GM23338 (cell line): Measurements from ENCODE around the gene SEC24C. TPM values are rescaled to one million over a fixed set of nuclear protein-coding genes. Genes with fewer than 3 reads are reported as not detected.

Experiments used
- CREB1 ChIP-seq: fragments of 250-450 bp; sonication (Bioruptor Pico); IDR thresholded peaks from 2 replicates; pipeline ENCODE4 v1.5.0; 2020; ENCODE audit warnings: low read depth, mild to moderate bottlenecking, moderate library complexity
- EZH2 ChIP-seq: fragments of 200-600 bp; sonication (generic); IDR thresholded peaks from one replicate; pipeline ENCODE4 v1.8.0; 2017; ENCODE audit warnings: antibody characterized with exemption, mild to moderate bottlenecking, low read depth; ENCODE audit not compliant: unreplicated experiment
- EZH2phosphoT487 ChIP-seq: fragments of 200-600 bp; sonication (generic); IDR thresholded peaks from one replicate; pipeline ENCODE4 v1.8.1; 2018; ENCODE audit warnings: antibody characterized with exemption; ENCODE audit not compliant: unreplicated experiment
- POLR2AphosphoS5 ChIP-seq: IDR thresholded peaks from 2 replicates; pipeline ENCODE4 v1.6.1; 2016; ENCODE audit warnings: antibody characterized with exemption, low read depth
- STAT1 ChIP-seq: IDR thresholded peaks from one replicate; pipeline ENCODE4 v1.6.1; 2016; ENCODE audit warnings: antibody characterized with exemption; ENCODE audit not compliant: unreplicated experiment
- polyA plus RNA-seq: library from polyadenylated mRNA; unstranded; fragments of >200 nt; fragmentation: Nextera tagmentation; extraction: Ambion mirVana; gene quantifications from 2 replicates; pipeline ENCODE4 v1.2.1, GENCODE V29; 2016
- total RNA-seq: library from RNA; depleted of rRNA; stranded (reverse); fragments of >200 nt; shearing (Covaris generic); gene quantifications from 2 replicates; pipeline ENCODE4 v1.2.3, GENCODE V29; 2014
- TF ChIP-seq, protein P1 (sequence below): fragments of 250-450 bp; sonication (Bioruptor Pico); IDR thresholded peaks from 2 replicates; pipeline ENCODE4 v1.5.0; 2020; ENCODE audit warnings: mild to moderate bottlenecking, moderate library complexity
- TF ChIP-seq, protein P2 (sequence below): IDR thresholded peaks from 2 replicates; pipeline ENCODE4 v1.6.1; 2016; ENCODE audit warnings: antibody characterized with exemption
- TF ChIP-seq, protein P3 (sequence below), 2 experiments: fragments of 200-600 bp in 1 of 2; sonication (generic) in 1 of 2; conservative IDR thresholded peaks; 2 replicates each; pipeline versions ENCODE4 v1.5.1 to v1.6.1; 2016 to 2017; ENCODE audit warnings: antibody characterized with exemption in 2 of 2, low read depth in 2 of 2, mild to moderate bottlenecking in 2 of 2, moderate library complexity in 1 of 2

The SEC24C gene
- total and polyA plus RNA-seq, 2 experiments from 2014 or later = 16.9 to 64.2 TPM

DNA sequence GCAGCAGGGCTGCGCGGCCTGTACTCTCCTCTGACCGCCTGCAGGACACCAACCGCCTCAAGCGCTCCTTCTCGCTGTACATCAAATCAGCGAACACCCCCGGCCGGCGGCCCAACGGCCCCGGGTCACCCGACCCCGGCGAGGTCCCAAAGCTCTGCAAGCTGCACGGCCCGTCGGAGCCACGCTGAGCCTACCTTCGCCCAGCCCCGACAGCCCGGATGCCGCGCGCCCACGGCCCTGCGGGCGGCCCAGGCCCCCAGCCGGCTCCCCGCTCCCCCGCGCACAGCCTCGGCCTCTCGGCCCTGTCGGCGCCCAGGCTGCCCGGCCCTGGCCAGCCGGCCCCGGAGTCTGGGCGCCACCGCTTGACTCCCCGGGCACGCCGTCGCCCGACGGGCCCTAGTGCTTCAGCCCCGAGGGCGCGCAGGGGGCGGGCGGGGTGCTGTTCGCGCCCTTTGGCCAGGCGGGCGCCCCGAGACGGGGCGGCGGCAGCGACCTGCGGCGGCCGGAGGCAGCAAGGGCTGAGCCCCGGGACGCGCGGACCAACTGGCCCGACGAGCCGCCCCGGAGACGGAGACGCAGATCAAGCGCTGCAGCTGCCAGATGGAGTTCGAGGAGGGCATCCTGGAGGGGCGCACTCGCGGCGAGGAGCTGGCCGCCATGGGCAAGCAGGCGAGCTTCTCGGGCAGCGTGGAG, 11.1 kb upstream of the SEC24C start (continued):
- TF ChIP-seq, protein P1, sequence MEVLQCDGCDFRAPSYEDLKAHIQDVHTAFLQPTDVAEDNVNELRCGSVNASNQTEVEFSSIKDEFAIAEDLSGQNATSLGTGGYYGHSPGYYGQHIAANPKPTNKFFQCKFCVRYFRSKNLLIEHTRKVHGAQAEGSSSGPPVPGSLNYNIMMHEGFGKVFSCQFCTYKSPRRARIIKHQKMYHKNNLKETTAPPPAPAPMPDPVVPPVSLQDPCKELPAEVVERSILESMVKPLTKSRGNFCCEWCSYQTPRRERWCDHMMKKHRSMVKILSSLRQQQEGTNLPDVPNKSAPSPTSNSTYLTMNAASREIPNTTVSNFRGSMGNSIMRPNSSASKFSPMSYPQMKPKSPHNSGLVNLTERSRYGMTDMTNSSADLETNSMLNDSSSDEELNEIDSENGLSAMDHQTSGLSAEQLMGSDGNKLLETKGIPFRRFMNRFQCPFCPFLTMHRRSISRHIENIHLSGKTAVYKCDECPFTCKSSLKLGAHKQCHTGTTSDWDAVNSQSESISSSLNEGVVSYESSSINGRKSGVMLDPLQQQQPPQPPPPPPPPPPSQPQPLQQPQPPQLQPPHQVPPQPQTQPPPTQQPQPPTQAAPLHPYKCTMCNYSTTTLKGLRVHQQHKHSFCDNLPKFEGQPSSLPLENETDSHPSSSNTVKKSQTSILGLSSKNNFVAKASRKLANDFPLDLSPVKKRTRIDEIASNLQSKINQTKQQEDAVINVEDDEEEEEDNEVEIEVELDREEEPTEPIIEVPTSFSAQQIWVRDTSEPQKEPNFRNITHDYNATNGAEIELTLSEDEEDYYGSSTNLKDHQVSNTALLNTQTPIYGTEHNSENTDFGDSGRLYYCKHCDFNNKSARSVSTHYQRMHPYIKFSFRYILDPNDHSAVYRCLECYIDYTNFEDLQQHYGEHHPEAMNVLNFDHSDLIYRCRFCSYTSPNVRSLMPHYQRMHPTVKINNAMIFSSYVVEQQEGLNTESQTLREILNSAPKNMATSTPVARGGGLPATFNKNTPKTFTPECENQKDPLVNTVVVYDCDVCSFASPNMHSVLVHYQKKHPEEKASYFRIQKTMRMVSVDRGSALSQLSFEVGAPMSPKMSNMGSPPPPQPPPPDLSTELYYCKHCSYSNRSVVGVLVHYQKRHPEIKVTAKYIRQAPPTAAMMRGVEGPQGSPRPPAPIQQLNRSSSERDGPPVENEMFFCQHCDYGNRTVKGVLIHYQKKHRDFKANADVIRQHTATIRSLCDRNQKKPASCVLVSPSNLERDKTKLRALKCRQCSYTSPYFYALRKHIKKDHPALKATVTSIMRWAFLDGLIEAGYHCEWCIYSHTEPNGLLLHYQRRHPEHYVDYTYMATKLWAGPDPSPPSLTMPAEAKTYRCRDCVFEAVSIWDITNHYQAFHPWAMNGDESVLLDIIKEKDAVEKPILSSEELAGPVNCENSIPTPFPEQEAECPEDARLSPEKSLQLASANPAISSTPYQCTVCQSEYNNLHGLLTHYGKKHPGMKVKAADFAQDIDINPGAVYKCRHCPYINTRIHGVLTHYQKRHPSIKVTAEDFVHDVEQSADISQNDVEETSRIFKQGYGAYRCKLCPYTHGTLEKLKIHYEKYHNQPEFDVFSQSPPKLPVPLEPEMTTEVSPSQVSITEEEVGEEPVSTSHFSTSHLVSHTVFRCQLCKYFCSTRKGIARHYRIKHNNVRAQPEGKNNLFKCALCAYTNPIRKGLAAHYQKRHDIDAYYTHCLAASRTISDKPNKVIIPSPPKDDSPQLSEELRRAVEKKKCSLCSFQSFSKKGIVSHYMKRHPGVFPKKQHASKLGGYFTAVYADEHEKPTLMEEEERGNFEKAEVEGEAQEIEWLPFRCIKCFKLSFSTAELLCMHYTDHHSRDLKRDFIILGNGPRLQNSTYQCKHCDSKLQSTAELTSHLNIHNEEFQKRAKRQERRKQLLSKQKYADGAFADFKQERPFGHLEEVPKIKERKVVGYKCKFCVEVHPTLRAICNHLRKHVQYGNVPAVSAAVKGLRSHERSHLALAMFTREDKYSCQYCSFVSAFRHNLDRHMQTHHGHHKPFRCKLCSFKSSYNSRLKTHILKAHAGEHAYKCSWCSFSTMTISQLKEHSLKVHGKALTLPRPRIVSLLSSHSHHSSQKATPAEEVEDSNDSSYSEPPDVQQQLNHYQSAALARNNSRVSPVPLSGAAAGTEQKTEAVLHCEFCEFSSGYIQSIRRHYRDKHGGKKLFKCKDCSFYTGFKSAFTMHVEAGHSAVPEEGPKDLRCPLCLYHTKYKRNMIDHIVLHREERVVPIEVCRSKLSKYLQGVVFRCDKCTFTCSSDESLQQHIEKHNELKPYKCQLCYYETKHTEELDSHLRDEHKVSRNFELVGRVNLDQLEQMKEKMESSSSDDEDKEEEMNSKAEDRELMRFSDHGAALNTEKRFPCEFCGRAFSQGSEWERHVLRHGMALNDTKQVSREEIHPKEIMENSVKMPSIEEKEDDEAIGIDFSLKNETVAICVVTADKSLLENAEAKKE = no peak
- TF ChIP-seq CREB1 (no peak), POLR2AphosphoS5 (no peak), STAT1 (no peak), EZH2 (no peak), EZH2phosphoT487 (no peak)
- TF ChIP-seq, protein P2, sequence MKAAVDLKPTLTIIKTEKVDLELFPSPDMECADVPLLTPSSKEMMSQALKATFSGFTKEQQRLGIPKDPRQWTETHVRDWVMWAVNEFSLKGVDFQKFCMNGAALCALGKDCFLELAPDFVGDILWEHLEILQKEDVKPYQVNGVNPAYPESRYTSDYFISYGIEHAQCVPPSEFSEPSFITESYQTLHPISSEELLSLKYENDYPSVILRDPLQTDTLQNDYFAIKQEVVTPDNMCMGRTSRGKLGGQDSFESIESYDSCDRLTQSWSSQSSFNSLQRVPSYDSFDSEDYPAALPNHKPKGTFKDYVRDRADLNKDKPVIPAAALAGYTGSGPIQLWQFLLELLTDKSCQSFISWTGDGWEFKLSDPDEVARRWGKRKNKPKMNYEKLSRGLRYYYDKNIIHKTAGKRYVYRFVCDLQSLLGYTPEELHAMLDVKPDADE = no peak
- TF ChIP-seq, protein P3, sequence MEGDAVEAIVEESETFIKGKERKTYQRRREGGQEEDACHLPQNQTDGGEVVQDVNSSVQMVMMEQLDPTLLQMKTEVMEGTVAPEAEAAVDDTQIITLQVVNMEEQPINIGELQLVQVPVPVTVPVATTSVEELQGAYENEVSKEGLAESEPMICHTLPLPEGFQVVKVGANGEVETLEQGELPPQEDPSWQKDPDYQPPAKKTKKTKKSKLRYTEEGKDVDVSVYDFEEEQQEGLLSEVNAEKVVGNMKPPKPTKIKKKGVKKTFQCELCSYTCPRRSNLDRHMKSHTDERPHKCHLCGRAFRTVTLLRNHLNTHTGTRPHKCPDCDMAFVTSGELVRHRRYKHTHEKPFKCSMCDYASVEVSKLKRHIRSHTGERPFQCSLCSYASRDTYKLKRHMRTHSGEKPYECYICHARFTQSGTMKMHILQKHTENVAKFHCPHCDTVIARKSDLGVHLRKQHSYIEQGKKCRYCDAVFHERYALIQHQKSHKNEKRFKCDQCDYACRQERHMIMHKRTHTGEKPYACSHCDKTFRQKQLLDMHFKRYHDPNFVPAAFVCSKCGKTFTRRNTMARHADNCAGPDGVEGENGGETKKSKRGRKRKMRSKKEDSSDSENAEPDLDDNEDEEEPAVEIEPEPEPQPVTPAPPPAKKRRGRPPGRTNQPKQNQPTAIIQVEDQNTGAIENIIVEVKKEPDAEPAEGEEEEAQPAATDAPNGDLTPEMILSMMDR (conservative IDR thresholded peaks at IDR 0.05; ENCODE audit: low read depth in 2 of 2) = no peak
